Measurements from ENCODE around the gene FBXO7.

DNA sequence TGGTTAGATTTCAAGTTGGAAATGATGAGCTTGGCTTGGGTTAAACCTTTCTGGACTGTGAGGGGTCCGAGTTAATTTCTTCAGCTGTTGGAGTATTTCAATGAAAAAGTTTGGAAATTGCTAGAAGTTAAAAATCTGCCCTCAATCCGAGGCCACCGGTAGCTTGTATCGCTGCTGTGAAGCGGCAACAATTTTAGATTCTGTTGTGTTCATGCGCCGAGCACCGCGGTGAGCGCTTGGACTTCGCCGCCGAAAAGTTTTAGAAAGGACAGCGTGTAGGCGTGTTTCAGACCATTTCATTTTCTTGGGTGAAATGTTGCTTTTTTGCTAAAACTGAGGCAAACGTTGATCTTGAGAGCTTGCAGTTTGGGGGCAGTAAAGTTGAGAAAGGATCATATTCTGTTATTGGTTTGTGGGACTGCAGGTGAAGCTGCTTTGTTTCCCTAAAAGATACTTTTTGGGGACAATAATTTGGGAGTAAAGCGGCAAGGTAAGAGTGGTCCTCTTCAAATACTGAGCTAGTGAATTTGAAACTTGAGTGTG, 928 bp downstream of the FBXO7 start:
- TF ChIP-seq CTCF (IDR thresholded peaks at IDR 0.05) (no peak), POLR2AphosphoS5 (IDR thresholded peaks at IDR 0.05) (no peak)

Measured in gastroesophageal sphincter (tissue), 3 donors.